Endothelial cell of umbilical vein (primary cell): ENCODE results near the gene LMTK2. TPM values are rescaled to one million over a fixed set of nuclear protein-coding genes. Genes with fewer than 3 reads are reported as not detected.

Source experiments
- BruUV-seq: library from RNA; stranded (reverse); fragments of 400-500 nt; replicated peaks from 2 replicates; lab custom pipeline; 2021; lab: Mats Ljungman, UMichigan
- CTCF ChIA-PET: fragments of 300-600, 350-600 bp; sonication (Branson Sonifier 250); formaldehyde crosslinking; loops from one replicate; lab custom pipeline; 2021; ENCODE audit warnings: antibody characterized with exemption, inconsistent platforms; lab: Charles Lee
- POLR2A ChIA-PET: fragments of 300-600, 350-600 bp; sonication (Branson Sonifier 250); formaldehyde crosslinking; loops from one replicate; lab custom pipeline; 2021; ENCODE audit warnings: antibody characterized with exemption, inconsistent platforms; lab: Charles Lee
- DNase-seq: peaks from one replicate; pipeline ENCODE4 v3.0.0-alpha.2; 2011; ENCODE audit warnings: low read depth, low spot score
- FAIRE-seq: peaks from 2 replicates; lab custom pipeline; 2011; peaks lifted over from hg19 to GRCh38; lab: Jason Lieb, UNC
- H2AFZ ChIP-seq: 2 replicates; pipeline ENCODE4 v1.6.0; 2012; ENCODE audit warnings: low read depth, low read length, control low read depth, inconsistent platforms
- H3K27ac ChIP-seq: 2 replicates; pipeline ENCODE4 v1.5.1; 2011; ENCODE audit warnings: low read depth, mild to moderate bottlenecking, control low read depth, low read length, moderate library complexity; ENCODE audit not compliant: insufficient read depth
- H3K27me3 ChIP-seq, 2 experiments: 2 replicates each; pipeline versions ENCODE4 v1.6.0 to v1.6.1; 2011; ENCODE audit warnings: low read length in 2 of 2, mixed read lengths in 1 of 2; ENCODE audit not compliant: control insufficient read depth in 2 of 2, insufficient read depth in 2 of 2
- H3K36me3 ChIP-seq, 2 experiments: 2 replicates in 1 of 2; 3 replicates in 1 of 2; pipeline ENCODE4 v1.5.1; 2011; ENCODE audit warnings: low read length in 2 of 2, mild to moderate bottlenecking in 1 of 2, moderate library complexity in 1 of 2; ENCODE audit not compliant: control insufficient read depth in 2 of 2, insufficient read depth in 2 of 2; ENCODE audit errors: extremely low read depth in 1 of 2
- H3K4me1 ChIP-seq: 3 replicates; pipeline ENCODE4 v1.5.1; 2011; ENCODE audit warnings: mild to moderate bottlenecking, low read length; ENCODE audit not compliant: control insufficient read depth, insufficient read depth; ENCODE audit errors: extremely low read depth
- H3K4me2 ChIP-seq: 2 replicates; pipeline ENCODE4 v1.6.1; 2011; ENCODE audit warnings: low read length, control low read depth, mixed read lengths; ENCODE audit not compliant: insufficient read depth
- H3K4me3 ChIP-seq, 3 experiments: fragments of 200-600 bp in 1 of 3; sonication (generic), shearing (Covaris generic) in 1 of 3; replicated peaks in 1 of 3; 2 replicates each; pipeline ENCODE4 v1.5.1; 2011 to 2016; ENCODE audit warnings: control low read depth in 3 of 3, low read length in 3 of 3, mild to moderate bottlenecking in 2 of 3, inconsistent platforms in 1 of 3, low read depth in 1 of 3, moderate library complexity in 1 of 3; ENCODE audit not compliant: insufficient read depth in 1 of 3
- H3K79me2 ChIP-seq: 2 replicates; pipeline ENCODE4 v1.6.0; 2012; ENCODE audit warnings: low read length, inconsistent platforms; ENCODE audit not compliant: control insufficient read depth, insufficient read depth
- H3K9ac ChIP-seq: replicated peaks from 2 replicates; pipeline ENCODE3; 2011; ENCODE audit warnings: low read length, control low read depth; ENCODE audit not compliant: insufficient read depth; ENCODE audit errors: extremely low read depth
- H3K9me1 ChIP-seq: replicated peaks from 3 replicates; pipeline ENCODE4 v1.6.0; 2011; ENCODE audit warnings: mild to moderate bottlenecking, low read length; ENCODE audit not compliant: control insufficient read depth, insufficient read depth; ENCODE audit errors: extremely low read depth
- H3K9me3 ChIP-seq: replicated peaks from 2 replicates; pipeline ENCODE4 v1.5.1; 2012; ENCODE audit warnings: low read length, inconsistent platforms; ENCODE audit not compliant: control insufficient read depth, insufficient read depth
- H4K20me1 ChIP-seq: replicated peaks from 2 replicates; pipeline ENCODE3; 2011; ENCODE audit warnings: mild to moderate bottlenecking, low read length; ENCODE audit not compliant: control insufficient read depth, insufficient read depth; ENCODE audit errors: extremely low read depth
- EZH2 ChIP-seq: IDR thresholded peaks from 2 replicates; pipeline ENCODE4 v1.6.1; 2012; ENCODE audit warnings: borderline replicate concordance, low read depth, mild to moderate bottlenecking, moderate library complexity, low read length, inconsistent platforms; ENCODE audit not compliant: severe bottlenecking
- FOS ChIP-seq: IDR thresholded peaks from 2 replicates; pipeline ENCODE4 v1.6.1; 2011; ENCODE audit warnings: mild to moderate bottlenecking, low read length, moderate library complexity, borderline replicate concordance; ENCODE audit not compliant: insufficient read depth
- GATA2 ChIP-seq: IDR thresholded peaks from 2 replicates; pipeline ENCODE4 v1.7.0; 2011; ENCODE audit warnings: low read depth, mild to moderate bottlenecking, moderate library complexity, mixed read lengths, low read length; ENCODE audit not compliant: insufficient read length, insufficient read depth
- MYC ChIP-seq: IDR thresholded peaks from one replicate; pipeline ENCODE4 v1.6.1; 2011; ENCODE audit warnings: mild to moderate bottlenecking, low read depth, low read length
- dilution Hi-C: fragments of 300-500 bp; cut with MboI; formaldehyde crosslinking; loops from one replicate; pipeline ENCODE4 v1.15.0; 2019; ENCODE audit warnings: low sequenced_read_pairs; ENCODE audit not compliant: extremely low pct_ligation_motif_present
- intact Hi-C: fragments of 100-400 bp; cut with micrococcal nuclease; formaldehyde crosslinking; loops from one replicate; pipeline ENCODE4 v1.10.0; 2022
- polyA plus RNA-seq, 4 experiments: library from polyadenylated mRNA; depleted of rRNA in 3 of 4; stranded (reverse) in 3 of 4; unstranded in 1 of 4; fragments of >200 nt; gene quantifications; 2 replicates each; pipeline versions ENCODE4 v1.2.1 to v1.2.3, GENCODE V29; 2011 to 2012; ENCODE audit warnings: missing spikeins in 1 of 4
- total RNA-seq: library from RNA; stranded (reverse); gene quantifications from 2 replicates; pipeline ENCODE4 v1.2.3, GENCODE V29; 2021
- TF ChIP-seq, protein P1 (sequence below), 2 donors: IDR thresholded peaks; 1 replicate in 1 of 2; 2 replicates in 1 of 2; pipeline ENCODE4 v1.5.1; 2011; ENCODE audit warnings: low read length in 2 of 2, mild to moderate bottlenecking in 2 of 2, moderate library complexity in 2 of 2, control low read depth in 1 of 2, inconsistent platforms in 1 of 2, low read depth in 1 of 2; ENCODE audit not compliant: insufficient read depth in 1 of 2; ENCODE audit errors: extremely low read depth in 1 of 2

Gene LMTK2
- total and polyA plus RNA-seq, 2 donors (not counting 3 experiments of a cell fraction or from before 2014, with no cell fraction given), result 5.9 to 13.8 TPM

GRCh38 chr7:98216941-98217622 lies 110.4 kb downstream of the LMTK2 start:
- TF ChIP-seq EZH2, result no peak
- TF ChIP-seq FOS, result no peak
- TF ChIP-seq GATA2, result no peak
- TF ChIP-seq, protein P1, sequence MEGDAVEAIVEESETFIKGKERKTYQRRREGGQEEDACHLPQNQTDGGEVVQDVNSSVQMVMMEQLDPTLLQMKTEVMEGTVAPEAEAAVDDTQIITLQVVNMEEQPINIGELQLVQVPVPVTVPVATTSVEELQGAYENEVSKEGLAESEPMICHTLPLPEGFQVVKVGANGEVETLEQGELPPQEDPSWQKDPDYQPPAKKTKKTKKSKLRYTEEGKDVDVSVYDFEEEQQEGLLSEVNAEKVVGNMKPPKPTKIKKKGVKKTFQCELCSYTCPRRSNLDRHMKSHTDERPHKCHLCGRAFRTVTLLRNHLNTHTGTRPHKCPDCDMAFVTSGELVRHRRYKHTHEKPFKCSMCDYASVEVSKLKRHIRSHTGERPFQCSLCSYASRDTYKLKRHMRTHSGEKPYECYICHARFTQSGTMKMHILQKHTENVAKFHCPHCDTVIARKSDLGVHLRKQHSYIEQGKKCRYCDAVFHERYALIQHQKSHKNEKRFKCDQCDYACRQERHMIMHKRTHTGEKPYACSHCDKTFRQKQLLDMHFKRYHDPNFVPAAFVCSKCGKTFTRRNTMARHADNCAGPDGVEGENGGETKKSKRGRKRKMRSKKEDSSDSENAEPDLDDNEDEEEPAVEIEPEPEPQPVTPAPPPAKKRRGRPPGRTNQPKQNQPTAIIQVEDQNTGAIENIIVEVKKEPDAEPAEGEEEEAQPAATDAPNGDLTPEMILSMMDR (IDR thresholded peaks at IDR 0.05; ENCODE audit: extremely low read depth in 1 of 2, insufficient read depth in 1 of 2, low read depth in 1 of 2, low read length in 2 of 2), result no peak
- no peak for TF ChIP-seq MYC
- peaks cover 2 to 20% of the 10 kb centered on the region in 2 experiments for H3K36me3 ChIP-seq
- no peak overlapping the region for H3K4me3 ChIP-seq
- no TSS peak for BruUV-seq
- H3K9me3 ChIP-seq, result no peaks in the 10 kb centered on the region
- no peaks in the 10 kb centered on the region for H3K27me3 ChIP-seq
- intact Hi-C loops, result no loop called here
- FAIRE-seq (no peak), DNase-seq (no peak)
- no peak overlapping the region for H3K4me2 ChIP-seq
- no peak overlapping the region for H3K27ac ChIP-seq
- ChIA-PET CTCF (no interaction called here), POLR2A (no interaction called here)
- H3K9me1 ChIP-seq, result no peaks in the 10 kb centered on the region
- H2AFZ ChIP-seq, result no peak overlapping the region
- H3K9ac ChIP-seq, result no peak overlapping the region
- H3K4me1 ChIP-seq, result peaks cover 2% of the 10 kb centered on the region
- no peaks in the 10 kb centered on the region for H3K79me2 ChIP-seq
- no peaks in the 10 kb centered on the region for H4K20me1 ChIP-seq
- dilution Hi-C loops, result no loop called here
